GM18858 (cell line): Measurements from ENCODE around the gene ROS1.

Source experiments
- ATAC-seq: cut with Tn5 transposase; IDR thresholded peaks from one replicate; pipeline ENCODE4 v1.9.1; 2021; ENCODE audit not compliant: unreplicated experiment

ROS1 gene

GRCh38 chr6:117441824-117442264 is 16.1 kb upstream of the ROS1 start:
- ATAC-seq = no peak

- ATAC-seq = no peak
Observed at GRCh38 chr6:117440706-117441525, 15.2 kb upstream of the ROS1 start.

- ATAC-seq = no peak
Observed at GRCh38 chr6:117432273-117432672, 6.5 kb upstream of the ROS1 start.

- no peak for ATAC-seq
Observed at GRCh38 chr6:117423754-117424153, 2.0 kb downstream of the ROS1 start.

GRCh38 chr6:117418320-117418719 is 7.4 kb downstream of the ROS1 start:
- no peak for ATAC-seq

- no peak for ATAC-seq
Observed at GRCh38 chr6:117417851-117418250, 7.9 kb downstream of the ROS1 start.

GRCh38 chr6:117414770-117415169 is 11.0 kb downstream of the ROS1 start:
- ATAC-seq = no peak

GRCh38 chr6:117411474-117411873 is 14.3 kb downstream of the ROS1 start:
- no peak for ATAC-seq

GRCh38 chr6:117409863-117410262 is 15.9 kb downstream of the ROS1 start:
- no peak for ATAC-seq

GRCh38 chr6:117409420-117409819 is 16.3 kb downstream of the ROS1 start:
- ATAC-seq = no peak

- ATAC-seq = no peak
Observed at GRCh38 chr6:117404548-117404947, 21.2 kb downstream of the ROS1 start.

- ATAC-seq = no peak
Observed at GRCh38 chr6:117401799-117402198, 23.9 kb downstream of the ROS1 start.

- no peak for ATAC-seq
Observed at GRCh38 chr6:117399924-117400323, 25.8 kb downstream of the ROS1 start.

GRCh38 chr6:117399126-117399525 is 26.6 kb downstream of the ROS1 start:
- no peak for ATAC-seq

GRCh38 chr6:117397536-117398227 is 28.1 kb downstream of the ROS1 start:
- ATAC-seq = no peak

GRCh38 chr6:117396228-117396627 is 29.5 kb downstream of the ROS1 start:
- ATAC-seq = no peak

GRCh38 chr6:117395164-117395563 is 30.6 kb downstream of the ROS1 start:
- no peak for ATAC-seq

GRCh38 chr6:117393045-117393444 is 32.7 kb downstream of the ROS1 start:
- no peak for ATAC-seq

- ATAC-seq = no peak
Observed at GRCh38 chr6:117391874-117392583, 33.7 kb downstream of the ROS1 start.

- no peak for ATAC-seq
Observed at GRCh38 chr6:117389227-117390057, 36.3 kb downstream of the ROS1 start.

- no peak for ATAC-seq
Observed at GRCh38 chr6:117387454-117387974, 38.2 kb downstream of the ROS1 start.
